Caco-2 (cell line): ENCODE results near the gene BEST3. TPM values are rescaled to one million over a fixed set of nuclear protein-coding genes. Genes with fewer than 3 reads are reported as not detected.

Experiments
- Bru-seq: library from RNA; stranded (reverse); fragments of 400-500 nt; gene quantifications from one replicate; lab custom pipeline; 2021; lab: Mats Ljungman, UMichigan
- BruChase-seq, 2 experiments: library from RNA; stranded (reverse); fragments of 400-500 nt; gene quantifications; one replicate each; lab custom pipeline; 2021; lab: Mats Ljungman, UMichigan
- BruUV-seq: library from RNA; stranded (reverse); fragments of 400-500 nt; replicated peaks from 2 replicates; lab custom pipeline; 2021; lab: Mats Ljungman, UMichigan
- CTCF ChIA-PET: fragments of 300-600 bp; sonication (Branson Sonifier 250); formaldehyde crosslinking; loops from one replicate; lab custom pipeline; 2022; ENCODE audit warnings: antibody characterized with exemption; lab: Charles Lee
- POLR2A ChIA-PET: fragments of 300-600 bp; sonication (Branson Sonifier 250); formaldehyde crosslinking; loops from one replicate; lab custom pipeline; 2022; ENCODE audit warnings: antibody characterized with exemption; lab: Charles Lee
- DNase-seq, 2 experiments: peaks; one replicate each; pipeline versions ENCODE4 v3.0.0 to v3.0.0-alpha.2; 2020 to 2022
- H3K27me3 ChIP-seq: replicated peaks from 2 replicates; pipeline ENCODE4 v1.6.0; 2011; ENCODE audit warnings: low read length; ENCODE audit not compliant: control insufficient read depth, insufficient read depth
- H3K36me3 ChIP-seq: 2 replicates; pipeline ENCODE4 v1.5.1; 2011; ENCODE audit warnings: low read length; ENCODE audit not compliant: control insufficient read depth, insufficient read depth
- H3K4me1 ChIP-seq: fragments of 250-450 bp; sonication (Bioruptor Pico); 2 replicates; pipeline ENCODE4 v1.5.1; 2020; ENCODE audit warnings: mild to moderate bottlenecking
- H3K4me3 ChIP-seq: 2 replicates; pipeline ENCODE4 v1.5.1; 2011; ENCODE audit warnings: low read depth, mild to moderate bottlenecking, control low read depth, low read length
- H3K9me3 ChIP-seq: fragments of 250-450 bp; sonication (Bioruptor Pico); 2 replicates; pipeline ENCODE4 v1.5.1; 2020; ENCODE audit warnings: mild to moderate bottlenecking, moderate library complexity
- H3K27ac Mint-ChIP-seq: one replicate; pipeline ENCODE4 v1.8.0; 2022; ENCODE audit warnings: mixed read lengths; ENCODE audit not compliant: unreplicated experiment
- H3K27me3 Mint-ChIP-seq: one replicate; pipeline ENCODE4 v1.8.0; 2022; ENCODE audit warnings: mixed read lengths; ENCODE audit not compliant: insufficient read depth, unreplicated experiment
- H3K36me3 Mint-ChIP-seq: one replicate; pipeline ENCODE4 v1.8.0; 2022; ENCODE audit warnings: mild to moderate bottlenecking, mixed read lengths; ENCODE audit not compliant: insufficient read depth, unreplicated experiment
- H3K4me1 Mint-ChIP-seq: one replicate; pipeline ENCODE4 v1.8.0; 2022; ENCODE audit warnings: low read depth, mixed read lengths; ENCODE audit not compliant: unreplicated experiment
- H3K4me3 Mint-ChIP-seq: one replicate; pipeline ENCODE4 v1.8.0; 2022; ENCODE audit warnings: mild to moderate bottlenecking, moderate library complexity, mixed read lengths; ENCODE audit not compliant: unreplicated experiment
- H3K9me3 Mint-ChIP-seq: one replicate; pipeline ENCODE4 v1.8.0; 2022; ENCODE audit warnings: mixed read lengths; ENCODE audit not compliant: unreplicated experiment
- intact Hi-C: fragments of 100-400 bp; cut with micrococcal nuclease; formaldehyde crosslinking; loops from one replicate; pipeline ENCODE4 v1.10.0; 2022; ENCODE audit not compliant: unreplicated experiment
- long read RNA-seq: library from polyadenylated mRNA; stranded (forward); transcript quantifications from one replicate; pipeline ENCODE4 v2.0.0, GENCODE V29; 2022
- total RNA-seq: library from RNA; stranded (reverse); gene quantifications from 2 replicates; pipeline ENCODE4 v1.2.3, GENCODE V29; 2022
- TF ChIP-seq, protein P1 (sequence below), 2 experiments: fragments of 200-600 bp in 1 of 2; IDR thresholded peaks; 1 replicate in 1 of 2; 2 replicates in 1 of 2; pipeline versions ENCODE4 v1.5.1 to v1.8.0; 2011 to 2022; ENCODE audit warnings: antibody characterized with exemption in 1 of 2, control low read depth in 1 of 2, inconsistent platforms in 1 of 2, low read depth in 1 of 2, low read length in 1 of 2, mild to moderate bottlenecking in 1 of 2, moderate library complexity in 1 of 2; ENCODE audit not compliant: insufficient read depth in 1 of 2, severe bottlenecking in 1 of 2, unreplicated experiment in 1 of 2

BEST3 gene
- total RNA-seq (1.3 and 1.5 TPM in 2 replicates), Bru-seq, nascent RNA (percentile 31 among the genes with signal in this experiment), BruChase-seq, experiment 1, labeled RNA remaining after a 2-hour chase (percentile 42 among the genes with signal in this experiment), BruChase-seq, experiment 2, labeled RNA remaining after a 6-hour chase (percentile 40 among the genes with signal in this experiment)
- long read RNA-seq, result 0 reads

GRCh38 chr12:69698769-69699540, at the start of gene BEST3:
Gene BEST3, minus strand, starts transcription at chr12:69699303. Its CDS starts 1,505 bp downstream, at chr12:69697798.
- H3K4me1 ChIP-seq, result peaks cover 10% of the 10 kb centered on the region; the same call in 1 of the 2 replicates
- CTCF ChIA-PET, result no interaction called here
- no peak within 1 kb of the TSS for H3K4me3 Mint-ChIP-seq
- H3K4me3 ChIP-seq, result no peak within 1 kb of the TSS
- BruUV-seq, result no TSS peak
- H3K9me3 Mint-ChIP-seq, result no peaks in the 10 kb centered on the region
- H3K27me3 Mint-ChIP-seq, result no peaks in the 10 kb centered on the region
- no peak for DNase-seq
- peaks cover 6% of the 10 kb centered on the region for H3K4me1 Mint-ChIP-seq
- H3K36me3 ChIP-seq, result no peaks in the 10 kb centered on the region
- no peaks in the 10 kb centered on the region for H3K27me3 ChIP-seq
- H3K9me3 ChIP-seq, result no peaks in the 10 kb centered on the region
- H3K27ac Mint-ChIP-seq, result no peak within 1 kb of the TSS
- H3K36me3 Mint-ChIP-seq, result no peaks in the 10 kb centered on the region
- TF ChIP-seq, protein P1, sequence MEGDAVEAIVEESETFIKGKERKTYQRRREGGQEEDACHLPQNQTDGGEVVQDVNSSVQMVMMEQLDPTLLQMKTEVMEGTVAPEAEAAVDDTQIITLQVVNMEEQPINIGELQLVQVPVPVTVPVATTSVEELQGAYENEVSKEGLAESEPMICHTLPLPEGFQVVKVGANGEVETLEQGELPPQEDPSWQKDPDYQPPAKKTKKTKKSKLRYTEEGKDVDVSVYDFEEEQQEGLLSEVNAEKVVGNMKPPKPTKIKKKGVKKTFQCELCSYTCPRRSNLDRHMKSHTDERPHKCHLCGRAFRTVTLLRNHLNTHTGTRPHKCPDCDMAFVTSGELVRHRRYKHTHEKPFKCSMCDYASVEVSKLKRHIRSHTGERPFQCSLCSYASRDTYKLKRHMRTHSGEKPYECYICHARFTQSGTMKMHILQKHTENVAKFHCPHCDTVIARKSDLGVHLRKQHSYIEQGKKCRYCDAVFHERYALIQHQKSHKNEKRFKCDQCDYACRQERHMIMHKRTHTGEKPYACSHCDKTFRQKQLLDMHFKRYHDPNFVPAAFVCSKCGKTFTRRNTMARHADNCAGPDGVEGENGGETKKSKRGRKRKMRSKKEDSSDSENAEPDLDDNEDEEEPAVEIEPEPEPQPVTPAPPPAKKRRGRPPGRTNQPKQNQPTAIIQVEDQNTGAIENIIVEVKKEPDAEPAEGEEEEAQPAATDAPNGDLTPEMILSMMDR (IDR thresholded peaks at IDR 0.05; ENCODE audit: insufficient read depth in 1 of 2, low read depth in 1 of 2, low read length in 1 of 2, severe bottlenecking in 1 of 2, unreplicated experiment in 1 of 2), result no peak
- intact Hi-C loops, result no loop called here
- POLR2A ChIA-PET, result no interaction called here

DNA sequence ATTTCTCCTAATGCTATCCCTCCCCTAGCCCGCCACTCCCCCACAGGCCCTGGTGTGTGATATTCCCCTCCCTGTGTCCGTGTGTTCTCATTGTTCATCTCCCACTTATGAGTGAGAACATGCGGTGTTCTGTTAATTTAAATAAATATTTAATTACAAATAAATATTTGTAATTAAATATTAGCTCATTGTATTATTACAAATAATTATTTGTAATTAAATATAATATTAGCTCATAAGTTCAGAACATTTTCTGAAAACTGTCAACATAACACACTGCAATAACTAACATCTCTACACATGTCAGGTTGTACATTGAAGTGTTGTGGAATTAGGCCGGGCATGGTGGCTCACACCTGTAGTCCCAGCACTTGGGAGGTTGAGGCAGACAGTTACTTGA, 45.0 kb upstream of the BEST3 start:
- H3K9me3 ChIP-seq, result peaks cover 3% of the 10 kb centered on the region; the same call in 1 of the 2 replicates
- no peak overlapping the region for H3K4me3 ChIP-seq
- Mint-ChIP-seq H3K36me3 (peaks cover 6% of the 10 kb centered on the region), H3K27ac (no peak overlapping the region), H3K27me3 (no peaks in the 10 kb centered on the region), H3K4me3 (no peak overlapping the region), H3K9me3 (no peaks in the 10 kb centered on the region), H3K4me1 (peaks cover 10% of the 10 kb centered on the region)
- H3K4me1 ChIP-seq, result peaks cover 10% of the 10 kb centered on the region; the same call in 1 of the 2 replicates
- ChIA-PET CTCF (no interaction called here), POLR2A (no interaction called here)
- no TSS peak for BruUV-seq
- no peak for DNase-seq
- TF ChIP-seq, protein P1 (IDR thresholded peaks at IDR 0.05; ENCODE audit: insufficient read depth in 1 of 2, low read depth in 1 of 2, low read length in 1 of 2, severe bottlenecking in 1 of 2, unreplicated experiment in 1 of 2), result no peak
- intact Hi-C loops, result no loop called here
- no peaks in the 10 kb centered on the region for H3K27me3 ChIP-seq
- no peaks in the 10 kb centered on the region for H3K36me3 ChIP-seq
